Karpas-422 (cell line): ENCODE results near the gene URB1. TPM values are rescaled to one million over a fixed set of nuclear protein-coding genes. Genes with fewer than 3 reads are reported as not detected.
"Not testable (repeated sequence)": the region's sequence is repeated elsewhere in the genome, so short reads cannot be mapped to it uniquely, and the experiment has no call there.

Source experiments
- DNase-seq: peaks from one replicate; pipeline ENCODE4 v3.0.0-alpha.2; 2015
- H2AFZ ChIP-seq: fragments of 200-600 bp; sonication (generic); 2 replicates; pipeline ENCODE4 v1.6.1; 2014; ENCODE audit warnings: antibody characterized with exemption, low read length, mixed read lengths
- H3K27ac ChIP-seq: fragments of 200-600 bp; sonication (generic); 2 replicates; pipeline ENCODE4 v1.5.1; 2014; ENCODE audit warnings: mild to moderate bottlenecking, low read length, moderate library complexity
- H3K27me3 ChIP-seq: fragments of 200-600 bp; sonication (generic); 2 replicates; pipeline ENCODE4 v1.6.1; 2014; ENCODE audit warnings: low read length, mixed read lengths
- H3K36me3 ChIP-seq: fragments of 200-600 bp; sonication (generic); 2 replicates; pipeline ENCODE4 v1.6.1; 2014; ENCODE audit warnings: low read length, mixed read lengths; ENCODE audit not compliant: insufficient read depth
- H3K4me1 ChIP-seq: fragments of 200-600 bp; sonication (generic); 2 replicates; pipeline ENCODE4 v1.6.1; 2014; ENCODE audit warnings: mild to moderate bottlenecking, low read length, mixed read lengths
- H3K4me2 ChIP-seq: fragments of 200-600 bp; sonication (generic); 2 replicates; pipeline ENCODE4 v1.6.1; 2014; ENCODE audit warnings: low read length, low read depth, mild to moderate bottlenecking; ENCODE audit not compliant: poor library complexity, severe bottlenecking
- H3K4me3 ChIP-seq: fragments of 200-600 bp; sonication (generic); 2 replicates; pipeline ENCODE4 v1.5.1; 2014; ENCODE audit warnings: mild to moderate bottlenecking, antibody characterized with exemption, low read length, mixed read lengths
- H3K79me2 ChIP-seq: fragments of 200-600 bp; sonication (generic); 2 replicates; pipeline ENCODE4 v1.6.1; 2014; ENCODE audit warnings: mild to moderate bottlenecking, low read length, mixed read lengths
- H3K9ac ChIP-seq: fragments of 200-600 bp; sonication (generic); 2 replicates; pipeline ENCODE4 v1.6.0; 2014; ENCODE audit warnings: low read length
- H3K9me2 ChIP-seq: fragments of 200-600 bp; sonication (generic), shearing (Covaris generic); replicated peaks from 2 replicates; pipeline ENCODE4 v1.6.0; 2014; ENCODE audit warnings: mild to moderate bottlenecking, low read length, moderate library complexity; ENCODE audit not compliant: insufficient read depth
- H3K9me3 ChIP-seq: fragments of 300-700, 200-600 bp; sonication (generic); 2 replicates; pipeline ENCODE4 v1.6.1; 2014; ENCODE audit warnings: low read length, mixed read lengths
- H4K20me1 ChIP-seq: fragments of 200-600 bp; sonication (generic); 2 replicates; pipeline ENCODE4 v1.6.1; 2014; ENCODE audit warnings: mild to moderate bottlenecking, antibody characterized with exemption, low read length, low read depth; ENCODE audit not compliant: insufficient read depth
- total RNA-seq: library from RNA; depleted of rRNA; stranded (reverse); fragments of >200 nt; shearing (Covaris generic); gene quantifications from 2 replicates; pipeline ENCODE4 v1.2.3, GENCODE V29; 2014; ENCODE audit warnings: low replicate concordance

URB1 gene
- total RNA-seq, 1 experiment from 2014 or later, result 12.7 TPM

DNA sequence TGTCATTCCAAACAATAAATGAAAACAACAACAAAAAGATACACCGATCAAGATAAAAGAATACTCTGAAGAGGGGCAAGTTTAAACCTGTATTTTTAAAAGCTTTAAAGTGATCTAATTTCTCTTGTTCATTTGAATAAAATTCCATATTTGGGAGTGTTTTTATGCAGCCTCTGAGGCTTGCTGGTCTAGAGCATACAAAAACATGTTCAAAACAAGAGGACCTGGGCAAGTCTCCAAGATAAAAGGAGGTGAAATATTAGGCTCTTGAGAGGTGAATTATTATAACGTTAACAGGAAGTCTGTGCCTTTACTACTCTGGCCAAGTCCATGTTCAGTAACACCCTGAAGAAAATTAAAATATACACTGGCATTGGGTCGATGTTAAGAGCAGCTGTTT, 20.1 kb downstream of the URB1 start:
- Histone ChIP-seq H3K79me2 (peaks cover 14% of the 10 kb centered on the region), H3K27me3 (no peaks in the 10 kb centered on the region), H2AFZ (no peak overlapping the region), H4K20me1 (0 out of 2 replicates have a peak, but pooled peaks cover 2% of the 10 kb centered on the region), H3K4me3 (no peak overlapping the region), H3K9me3 (no peaks in the 10 kb centered on the region), H3K36me3 (peaks cover 66% of the 10 kb centered on the region; the same call in 1 of the 2 replicates), H3K27ac (no peak overlapping the region), H3K4me1 (no peaks in the 10 kb centered on the region), H3K9ac (no peak overlapping the region), H3K9me2 (no peaks in the 10 kb centered on the region), H3K4me2 (no peak overlapping the region)
- DNase-seq, result no peak

DNA sequence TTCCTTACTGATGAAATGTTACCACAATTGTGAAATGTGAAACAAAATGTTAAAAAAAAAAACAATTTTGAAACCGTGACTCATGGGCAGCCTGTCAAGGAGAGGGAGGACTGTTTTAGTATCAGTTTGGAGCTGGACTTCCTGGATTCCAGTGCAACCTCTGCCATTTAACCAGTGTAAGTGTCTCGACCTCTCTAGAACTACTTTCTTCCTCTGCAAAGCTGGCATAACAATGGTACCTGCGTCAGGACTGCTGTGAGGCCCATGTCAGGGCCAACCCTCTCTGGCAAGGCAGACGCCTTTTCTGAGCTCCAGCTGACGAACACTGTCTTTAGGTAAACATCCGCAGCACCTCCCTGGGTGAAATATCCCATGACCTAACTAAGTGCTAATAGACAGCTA, 20.9 kb downstream of the URB1 start:
- Histone ChIP-seq H3K9me2 (no peaks in the 10 kb centered on the region), H3K9me3 (no peaks in the 10 kb centered on the region), H4K20me1 (no peaks in the 10 kb centered on the region), H3K79me2 (peaks cover 13% of the 10 kb centered on the region), H3K4me1 (no peaks in the 10 kb centered on the region), H3K27me3 (no peaks in the 10 kb centered on the region), H3K4me3 (no peak overlapping the region), H3K36me3 (peaks cover 72% of the 10 kb centered on the region; the same call in 1 of the 2 replicates), H2AFZ (no peak overlapping the region), H3K9ac (no peak overlapping the region), H3K27ac (no peak overlapping the region), H3K4me2 (no peak overlapping the region)
- DNase-seq, result no peak

DNA sequence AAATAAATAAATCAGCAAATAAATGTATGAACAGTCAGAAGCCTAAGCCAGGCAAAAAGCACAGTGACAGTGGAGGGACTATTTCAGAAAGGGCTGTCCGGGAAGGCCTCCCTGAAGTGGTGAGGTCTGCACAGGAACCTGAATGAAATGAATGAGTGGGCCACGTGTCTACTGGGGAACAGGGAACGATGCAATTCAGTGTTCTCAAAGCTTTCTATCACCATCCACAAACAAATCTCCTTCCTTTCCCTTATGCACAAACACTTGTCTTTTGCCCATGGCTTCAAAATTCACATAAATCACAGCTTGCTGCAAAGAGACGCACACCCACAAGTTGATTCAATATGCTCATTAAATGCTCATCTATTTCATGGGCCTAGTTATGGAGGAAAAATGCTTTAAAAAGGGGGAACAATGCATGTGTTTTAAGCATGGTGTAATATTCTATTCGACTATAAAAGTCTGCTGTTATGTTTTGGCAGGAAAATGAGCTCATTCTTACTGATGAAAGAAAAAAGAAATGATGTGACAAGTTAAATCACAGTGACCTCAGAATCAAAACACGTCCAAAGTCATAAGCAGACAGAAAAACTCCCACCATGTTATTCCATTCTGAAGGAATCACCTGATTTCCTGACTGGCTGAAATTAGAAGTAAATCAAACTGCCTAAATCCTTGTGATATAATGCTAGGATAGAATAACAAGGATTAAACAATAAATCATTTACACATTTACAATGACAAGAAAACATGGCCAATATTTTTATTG, 21.6 kb downstream of the URB1 start:
- Histone ChIP-seq H2AFZ (no peak overlapping the region), H3K4me1 (no peaks in the 10 kb centered on the region), H3K9ac (no peak overlapping the region), H3K79me2 (peaks cover 9% of the 10 kb centered on the region), H3K27me3 (no peaks in the 10 kb centered on the region), H4K20me1 (no peaks in the 10 kb centered on the region), H3K9me2 (no peaks in the 10 kb centered on the region), H3K4me3 (no peak overlapping the region), H3K27ac (no peak overlapping the region), H3K36me3 (peaks cover 73% of the 10 kb centered on the region; the same call in 1 of the 2 replicates), H3K9me3 (no peaks in the 10 kb centered on the region), H3K4me2 (no peak overlapping the region)
- DNase-seq, result no peak

DNA sequence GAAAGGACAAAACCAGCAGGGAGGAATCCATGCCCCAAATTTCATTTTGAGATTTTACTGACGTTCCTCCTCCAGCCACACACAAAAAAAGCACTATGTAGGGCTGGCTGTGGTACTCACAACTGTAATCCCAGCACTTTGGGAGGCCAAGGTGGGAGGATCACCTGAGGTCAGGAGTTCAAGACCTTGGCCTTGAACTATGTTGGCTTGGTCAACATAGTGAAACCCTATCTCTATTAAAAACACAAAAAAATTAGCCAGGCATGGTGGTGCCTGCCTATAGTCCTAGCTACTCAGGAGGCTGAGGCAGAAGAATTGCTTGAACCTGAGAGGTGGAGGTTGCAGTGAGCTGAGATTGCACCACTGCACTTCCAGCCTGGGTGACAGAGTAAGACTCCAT, 23.9 kb downstream of the URB1 start:
- not testable (repeated sequence) for H2AFZ ChIP-seq, H3K4me2 ChIP-seq, H3K4me3 ChIP-seq, H3K27me3 ChIP-seq, H3K27ac ChIP-seq, H3K9me2 ChIP-seq, DNase-seq, H4K20me1 ChIP-seq, H3K9me3 ChIP-seq, H3K9ac ChIP-seq, H3K4me1 ChIP-seq
- Histone ChIP-seq H3K79me2 (peaks cover 11% of the 10 kb centered on the region), H3K36me3 (peaks cover 63% of the 10 kb centered on the region; the same call in 1 of the 2 replicates)

DNA sequence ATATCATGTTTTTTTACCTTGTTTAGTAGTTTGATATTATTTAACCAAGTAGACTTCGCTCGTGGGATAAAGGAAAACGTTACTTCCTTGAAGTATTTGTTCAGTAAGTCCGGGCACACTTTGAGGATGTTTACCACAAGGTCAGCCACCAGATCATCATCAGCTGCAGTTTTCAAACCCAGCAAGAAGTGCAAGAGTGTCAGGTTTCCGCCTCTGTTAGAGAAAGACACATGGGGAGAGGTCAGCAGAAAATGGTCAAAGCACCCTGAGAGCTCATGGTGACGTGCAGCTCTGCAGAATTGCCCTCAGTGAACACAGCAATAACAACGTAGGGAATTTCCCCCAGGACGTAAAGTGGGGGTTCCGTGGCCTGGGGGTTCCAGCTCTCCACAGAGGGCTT, 24.4 kb downstream of the URB1 start:
- no peaks in the 10 kb centered on the region for H4K20me1 ChIP-seq
- DNase-seq, result no peak
- no peak overlapping the region for H3K27ac ChIP-seq
- H3K79me2 ChIP-seq, result peaks cover 11% of the 10 kb centered on the region
- no peaks in the 10 kb centered on the region for H3K9me2 ChIP-seq
- no peaks in the 10 kb centered on the region for H3K27me3 ChIP-seq
- H3K4me3 ChIP-seq, result no peak overlapping the region
- no peak overlapping the region for H3K9ac ChIP-seq
- no peak overlapping the region for H2AFZ ChIP-seq
- no peaks in the 10 kb centered on the region for H3K4me1 ChIP-seq
- no peak overlapping the region for H3K4me2 ChIP-seq
- peaks cover 60% of the 10 kb centered on the region; the same call in 1 of the 2 replicates for H3K36me3 ChIP-seq
- no peaks in the 10 kb centered on the region for H3K9me3 ChIP-seq

DNA sequence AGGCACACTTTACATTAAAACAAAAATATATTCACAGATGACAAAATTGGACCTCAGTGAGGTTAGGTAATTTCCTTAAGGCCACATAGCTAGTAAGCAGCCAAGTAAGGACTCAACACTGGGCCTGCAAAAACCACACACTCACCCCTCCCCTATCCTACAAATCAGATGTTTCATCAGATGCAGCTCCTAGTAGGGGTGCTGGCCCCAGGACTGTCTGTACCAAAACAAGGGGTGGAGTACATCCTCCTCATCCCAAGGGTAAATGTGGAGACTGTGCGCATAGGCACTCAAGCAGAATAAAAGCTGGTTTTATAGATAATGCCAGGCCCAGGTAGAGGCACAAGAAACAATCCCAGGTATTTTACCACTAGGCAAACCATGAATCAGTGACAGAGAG, 25.7 kb downstream of the URB1 start:
- H3K79me2 ChIP-seq, result peaks cover 11% of the 10 kb centered on the region
- peaks cover 55% of the 10 kb centered on the region; the same call in 1 of the 2 replicates for H3K36me3 ChIP-seq
- H3K9me2 ChIP-seq, result no peaks in the 10 kb centered on the region
- H3K27me3 ChIP-seq, result no peaks in the 10 kb centered on the region
- no peak overlapping the region for H2AFZ ChIP-seq
- H4K20me1 ChIP-seq, result no peaks in the 10 kb centered on the region
- no peak overlapping the region for H3K4me2 ChIP-seq
- H3K4me1 ChIP-seq, result no peaks in the 10 kb centered on the region
- H3K9ac ChIP-seq, result no peak overlapping the region
- no peak overlapping the region for H3K27ac ChIP-seq
- no peaks in the 10 kb centered on the region for H3K9me3 ChIP-seq
- H3K4me3 ChIP-seq, result no peak overlapping the region
- DNase-seq, result no peak

DNA sequence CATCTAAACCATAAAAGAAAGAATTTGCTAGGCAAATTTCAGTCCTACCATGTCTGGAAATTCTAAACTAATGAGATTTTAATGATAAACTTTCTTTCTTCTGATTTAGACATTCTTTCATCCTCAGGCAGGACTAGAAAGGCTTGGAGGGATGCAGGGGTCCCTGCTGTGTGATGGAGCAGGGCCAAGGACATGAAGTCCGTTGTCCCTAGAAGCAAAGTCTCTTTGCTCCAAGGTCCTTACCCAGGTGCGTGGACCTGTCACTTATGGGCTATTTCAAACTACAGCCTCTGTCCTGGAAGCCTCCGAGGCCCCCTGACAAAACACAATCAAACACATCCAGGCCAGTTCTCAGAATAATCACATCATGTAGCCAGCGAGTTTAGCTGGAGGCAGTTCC, 26.6 kb downstream of the URB1 start:
- Histone ChIP-seq H3K9me2 (no peaks in the 10 kb centered on the region), H3K9me3 (no peaks in the 10 kb centered on the region), H3K27ac (no peak overlapping the region), H3K4me1 (no peaks in the 10 kb centered on the region), H3K27me3 (no peaks in the 10 kb centered on the region), H3K79me2 (peaks cover 11% of the 10 kb centered on the region), H3K4me2 (no peak overlapping the region), H3K36me3 (peaks cover 52% of the 10 kb centered on the region), H3K4me3 (no peak overlapping the region), H4K20me1 (no peaks in the 10 kb centered on the region), H2AFZ (no peak overlapping the region), H3K9ac (no peak overlapping the region)
- DNase-seq, result no peak

DNA sequence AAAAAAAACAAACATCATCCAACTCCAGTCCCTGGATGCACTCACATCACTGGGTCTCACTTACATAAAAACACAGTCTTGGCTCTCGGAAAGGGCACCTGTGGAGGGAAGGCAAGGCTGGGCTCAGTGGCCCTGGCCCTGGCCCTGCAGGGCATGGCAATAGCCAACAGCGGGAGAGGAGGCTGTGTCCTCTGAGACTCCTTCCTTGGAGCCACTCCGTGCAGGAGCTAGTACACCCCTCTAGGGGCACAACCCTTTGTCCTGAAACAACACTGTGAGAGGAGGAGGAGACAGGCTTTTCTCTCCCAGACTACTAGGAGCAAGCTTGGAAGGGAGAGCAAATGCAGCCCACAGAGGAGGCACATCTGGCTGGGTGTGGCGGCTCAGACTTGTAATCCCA, 28.0 kb downstream of the URB1 start:
- Histone ChIP-seq H3K9me2 (no peaks in the 10 kb centered on the region), H3K36me3 (peaks cover 56% of the 10 kb centered on the region), H3K4me3 (no peak overlapping the region), H3K27ac (no peak overlapping the region), H4K20me1 (no peaks in the 10 kb centered on the region), H3K9me3 (no peaks in the 10 kb centered on the region), H3K27me3 (no peaks in the 10 kb centered on the region), H2AFZ (no peak overlapping the region), H3K79me2 (peaks cover 5% of the 10 kb centered on the region; the same call in 1 of the 2 replicates), H3K9ac (no peak overlapping the region), H3K4me2 (no peak overlapping the region), H3K4me1 (no peaks in the 10 kb centered on the region)
- DNase-seq, result no peak
